Dedifferentiated amniotic fluid mesenchymal stem cell (primary cell): Measurements from ENCODE around the gene SOX5.
"Not testable (repeated sequence)": the region's sequence is repeated elsewhere in the genome, so short reads cannot be mapped to it uniquely, and the experiment has no call there.

Experiments used
- DNase-seq: peaks from one replicate; pipeline ENCODE4 v3.0.0-alpha.2; 2016; ENCODE audit errors: extremely low spot score

The SOX5 gene

GRCh38 chr12:23546756-23547155 is 402.7 kb downstream of the SOX5 start:
- no peak for DNase-seq

GRCh38 chr12:23543767-23544166 is 405.7 kb downstream of the SOX5 start:
- DNase-seq = no peak

- no peak for DNase-seq
These were observed 407.3 kb downstream of the SOX5 start for GRCh38 chr12:23542187-23542586.

- DNase-seq = no peak
These were observed 408.9 kb downstream of the SOX5 start for GRCh38 chr12:23540572-23540971.

GRCh38 chr12:23536293-23536692 is 413.2 kb downstream of the SOX5 start:
- no peak for DNase-seq

GRCh38 chr12:23535441-23535840 is 414.0 kb downstream of the SOX5 start:
- no peak for DNase-seq

- DNase-seq = no peak
These were observed 415.3 kb downstream of the SOX5 start for GRCh38 chr12:23534196-23534595.

- DNase-seq = no peak
These were observed 415.8 kb downstream of the SOX5 start for GRCh38 chr12:23533699-23534098.

GRCh38 chr12:23533265-23533664 is 416.2 kb downstream of the SOX5 start:
- DNase-seq = no peak

- DNase-seq = no peak
These were observed 421.2 kb downstream of the SOX5 start for GRCh38 chr12:23528316-23528715.

- DNase-seq = no peak
These were observed 423.9 kb downstream of the SOX5 start for GRCh38 chr12:23525450-23526072.

GRCh38 chr12:23523339-23523738 is 426.1 kb downstream of the SOX5 start:
- no peak for DNase-seq

- DNase-seq = not testable (repeated sequence)
These were observed 430.0 kb downstream of the SOX5 start for GRCh38 chr12:23519444-23519843.

GRCh38 chr12:23515785-23516184 is 433.7 kb downstream of the SOX5 start:
- not testable (repeated sequence) for DNase-seq

- no peak for DNase-seq
These were observed 439.0 kb downstream of the SOX5 start for GRCh38 chr12:23510484-23510883.

GRCh38 chr12:23509832-23510231 is 439.6 kb downstream of the SOX5 start:
- DNase-seq = not testable (repeated sequence)

GRCh38 chr12:23507785-23508184 is 441.7 kb downstream of the SOX5 start:
- not testable (repeated sequence) for DNase-seq

GRCh38 chr12:23505736-23506135 is 443.7 kb downstream of the SOX5 start:
- not testable (repeated sequence) for DNase-seq

- no peak for DNase-seq
These were observed 444.6 kb downstream of the SOX5 start for GRCh38 chr12:23504641-23505399.

GRCh38 chr12:23504043-23504442 is 445.4 kb downstream of the SOX5 start:
- no peak for DNase-seq

GRCh38 chr12:23503544-23503943 is 445.9 kb downstream of the SOX5 start:
- no peak for DNase-seq

- DNase-seq = no peak
These were observed 447.2 kb downstream of the SOX5 start for GRCh38 chr12:23502259-23502658.

- no peak for DNase-seq
These were observed 454.0 kb downstream of the SOX5 start for GRCh38 chr12:23495472-23495871.
